Measurements from ENCODE around the gene TM9SF2. TPM values are rescaled to one million over a fixed set of nuclear protein-coding genes. Genes with fewer than 3 reads are reported as not detected.
A peak's percentile ranks its signal among the peaks of the same experiment; 100 is the strongest.

TM9SF2 gene
- total RNA-seq, 1 donor = 172 TPM

DNA sequence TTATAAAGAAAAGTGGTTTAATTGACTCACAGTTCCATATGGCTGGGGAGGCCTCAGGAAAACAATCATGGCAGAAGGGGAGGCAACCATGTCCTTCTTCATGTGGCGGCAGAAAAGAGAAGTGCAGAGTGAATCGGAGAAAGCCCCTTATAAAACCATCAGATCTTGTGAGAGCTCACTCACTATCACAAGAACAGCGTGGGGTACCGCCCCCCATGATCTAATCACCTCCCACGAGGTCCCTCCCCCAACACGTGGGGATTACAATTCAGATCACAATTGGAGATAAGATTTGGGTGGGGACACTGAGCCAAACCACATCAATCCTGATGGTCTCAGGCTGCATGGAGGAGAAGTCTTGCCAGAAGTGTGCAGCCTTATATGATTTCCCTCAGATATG, 26.0 kb downstream of the TM9SF2 start:
- TF ChIP-seq, protein P1, sequence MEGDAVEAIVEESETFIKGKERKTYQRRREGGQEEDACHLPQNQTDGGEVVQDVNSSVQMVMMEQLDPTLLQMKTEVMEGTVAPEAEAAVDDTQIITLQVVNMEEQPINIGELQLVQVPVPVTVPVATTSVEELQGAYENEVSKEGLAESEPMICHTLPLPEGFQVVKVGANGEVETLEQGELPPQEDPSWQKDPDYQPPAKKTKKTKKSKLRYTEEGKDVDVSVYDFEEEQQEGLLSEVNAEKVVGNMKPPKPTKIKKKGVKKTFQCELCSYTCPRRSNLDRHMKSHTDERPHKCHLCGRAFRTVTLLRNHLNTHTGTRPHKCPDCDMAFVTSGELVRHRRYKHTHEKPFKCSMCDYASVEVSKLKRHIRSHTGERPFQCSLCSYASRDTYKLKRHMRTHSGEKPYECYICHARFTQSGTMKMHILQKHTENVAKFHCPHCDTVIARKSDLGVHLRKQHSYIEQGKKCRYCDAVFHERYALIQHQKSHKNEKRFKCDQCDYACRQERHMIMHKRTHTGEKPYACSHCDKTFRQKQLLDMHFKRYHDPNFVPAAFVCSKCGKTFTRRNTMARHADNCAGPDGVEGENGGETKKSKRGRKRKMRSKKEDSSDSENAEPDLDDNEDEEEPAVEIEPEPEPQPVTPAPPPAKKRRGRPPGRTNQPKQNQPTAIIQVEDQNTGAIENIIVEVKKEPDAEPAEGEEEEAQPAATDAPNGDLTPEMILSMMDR (IDR thresholded peaks at IDR 0.05; ENCODE audit: insufficient read depth, low read length) = no peak
- DNase-seq (ENCODE audit: low read depth) = no peak
- H3K4me3 ChIP-seq (ENCODE audit: low read depth, low read length) = no peak overlapping the region

DNA sequence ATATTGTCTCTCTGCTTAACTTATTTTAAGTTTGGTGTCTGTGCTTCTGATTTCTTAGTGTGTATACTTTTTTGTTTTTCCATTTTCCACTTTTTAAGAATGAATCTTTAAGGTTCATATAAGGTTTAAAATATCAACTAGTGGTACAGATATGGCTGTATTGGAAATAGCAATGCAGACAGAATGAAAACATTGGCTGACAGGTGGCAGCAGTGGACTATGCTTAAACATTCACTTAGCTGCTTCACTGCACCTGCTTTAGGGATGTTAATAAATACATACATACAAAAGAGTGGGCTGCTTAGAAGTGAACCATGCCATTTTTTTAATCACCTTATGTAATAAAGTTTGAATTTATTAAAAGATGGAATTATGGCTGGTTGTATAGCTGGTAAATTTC, 27.3 kb downstream of the TM9SF2 start:
- TF ChIP-seq, protein P1 (IDR thresholded peaks at IDR 0.05; ENCODE audit: insufficient read depth, low read length) = peak; percentile 7

DNA sequence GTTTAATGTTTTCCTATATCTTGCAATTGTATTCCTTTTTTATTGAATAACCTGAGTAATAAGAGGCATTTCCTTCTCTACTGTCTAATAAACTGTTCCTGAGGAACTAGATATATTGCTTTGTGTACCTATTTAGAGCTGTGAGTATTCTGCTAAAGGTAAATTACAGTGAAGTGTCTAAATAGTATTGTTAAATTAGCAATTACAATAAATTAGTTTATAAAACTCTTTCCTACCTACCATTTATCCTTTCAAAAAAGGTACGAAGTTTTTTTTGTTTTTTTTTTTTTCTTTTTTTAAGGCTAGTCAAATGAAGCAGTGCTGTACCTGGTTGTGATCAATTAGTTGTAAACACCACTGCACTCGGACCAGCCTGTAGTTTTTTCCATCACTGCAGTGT, 34.8 kb downstream of the TM9SF2 start:
- no peak for DNase-seq (ENCODE audit: low read depth)
- no peak overlapping the region for H3K4me3 ChIP-seq (ENCODE audit: low read depth, low read length)
- TF ChIP-seq, protein P1 (IDR thresholded peaks at IDR 0.05; ENCODE audit: insufficient read depth, low read length) = no peak

More for the DNA sequence above, 27.3 kb downstream of the TM9SF2 start:
- DNase-seq (ENCODE audit: low read depth) = no peak
- H3K4me3 ChIP-seq (ENCODE audit: low read depth, low read length) = no peak overlapping the region

DNA sequence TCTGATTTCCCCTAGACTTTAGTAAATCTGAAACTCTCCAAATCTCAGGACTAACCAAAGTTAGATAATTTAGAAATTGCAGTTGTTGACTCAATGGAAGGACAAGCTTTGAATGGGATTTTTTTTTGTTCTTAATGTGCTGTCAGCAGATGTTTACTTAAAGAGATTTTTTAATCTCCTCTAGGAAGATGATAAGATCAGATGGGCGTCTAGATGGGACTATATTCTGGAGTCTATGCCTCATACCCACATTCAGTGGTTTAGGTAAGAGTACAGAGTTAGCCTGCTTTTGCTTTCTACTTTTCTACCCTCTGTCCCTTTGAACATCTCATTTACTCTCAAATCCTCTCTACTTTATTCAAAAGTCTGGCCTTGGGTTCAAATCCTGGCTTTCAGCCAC, 39.3 kb downstream of the TM9SF2 start:
- no peak overlapping the region for H3K4me3 ChIP-seq (ENCODE audit: low read depth, low read length)
- TF ChIP-seq, protein P1 (IDR thresholded peaks at IDR 0.05; ENCODE audit: insufficient read depth, low read length) = no peak
- DNase-seq (ENCODE audit: low read depth) = no peak

DNA sequence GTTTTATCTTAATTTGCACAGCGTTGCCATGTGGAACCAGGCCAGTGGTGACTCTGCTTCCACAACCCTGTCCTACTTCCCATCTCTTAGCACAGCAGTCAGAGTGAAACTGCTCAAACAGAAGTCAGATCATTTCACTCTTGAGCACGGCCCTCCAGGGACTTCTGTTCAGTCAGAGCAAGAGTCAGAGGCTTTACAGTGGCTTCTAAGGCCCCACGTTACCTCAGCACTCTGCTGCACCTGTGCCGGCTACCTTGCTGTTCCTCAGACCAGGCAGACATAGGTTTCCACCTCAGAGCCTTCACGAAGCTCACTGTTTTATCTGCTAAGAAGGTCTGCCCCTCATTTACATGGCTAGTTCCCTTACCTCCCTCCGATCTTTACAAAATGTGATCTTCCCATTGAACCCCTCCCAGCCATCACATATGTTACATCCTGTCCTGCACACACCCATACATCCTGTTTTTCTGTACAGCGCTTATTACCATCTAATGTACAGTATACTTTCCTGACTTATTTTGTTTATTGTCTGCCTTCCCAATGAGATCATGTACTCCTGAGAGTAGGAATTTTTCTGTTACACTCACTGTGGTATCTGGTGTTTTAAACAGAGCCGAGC, 41.6 kb downstream of the TM9SF2 start:
- TF ChIP-seq, protein P1 (IDR thresholded peaks at IDR 0.05; ENCODE audit: insufficient read depth, low read length) = no peak
- no peak for DNase-seq (ENCODE audit: low read depth)
- no peak overlapping the region for H3K4me3 ChIP-seq (ENCODE audit: low read depth, low read length)

DNA sequence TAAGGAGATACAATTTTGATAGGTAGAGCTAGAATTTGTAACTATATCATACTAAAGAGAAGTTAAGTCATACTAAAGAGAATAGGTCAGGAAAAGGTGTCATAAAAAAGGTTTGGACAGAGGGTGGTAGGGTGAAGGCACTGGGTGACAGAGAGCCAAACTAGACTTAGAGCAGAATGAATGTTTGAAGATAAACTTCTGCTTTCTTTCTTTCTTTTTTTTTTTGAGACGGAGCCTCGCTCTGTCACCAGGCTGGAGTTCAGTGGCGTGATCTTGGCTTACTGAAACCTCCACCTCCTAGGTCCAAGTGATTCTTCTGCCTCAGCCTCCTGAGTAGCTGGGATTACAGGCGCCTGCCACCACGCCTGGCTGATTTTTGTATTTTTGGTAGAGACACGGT, 44.1 kb downstream of the TM9SF2 start:
- TF ChIP-seq, protein P1 (IDR thresholded peaks at IDR 0.05; ENCODE audit: insufficient read depth, low read length) = no peak
- no peak for DNase-seq (ENCODE audit: low read depth)
- no peak overlapping the region for H3K4me3 ChIP-seq (ENCODE audit: low read depth, low read length)

DNA sequence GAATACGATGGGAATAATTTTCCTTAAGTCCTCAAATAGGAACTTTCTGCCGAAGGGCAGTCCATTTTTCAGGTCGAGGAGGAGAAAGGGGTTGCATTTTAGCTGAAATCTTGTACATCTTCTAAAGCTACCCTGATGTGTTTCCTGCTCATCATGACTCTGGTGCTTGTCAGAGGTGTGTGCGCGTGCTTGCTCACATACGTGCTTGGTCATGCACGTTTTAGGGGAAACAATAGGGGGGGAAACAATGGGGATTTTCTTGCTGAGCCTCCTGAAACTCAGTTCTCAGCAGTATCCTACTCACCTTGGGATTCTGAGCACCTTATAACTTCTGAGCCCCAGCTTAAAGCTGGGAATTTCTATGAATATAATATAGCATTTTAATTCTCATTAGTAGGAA, 44.7 kb downstream of the TM9SF2 start:
- TF ChIP-seq, protein P1 (IDR thresholded peaks at IDR 0.05; ENCODE audit: insufficient read depth, low read length) = no peak
- no peak for DNase-seq (ENCODE audit: low read depth)
- no peak overlapping the region for H3K4me3 ChIP-seq (ENCODE audit: low read depth, low read length)

All from fibroblast of the aortic adventitia (primary cell).